Heart right ventricle (tissue), 16 donors: Measurements from ENCODE around the gene CACNA1C. TPM values are rescaled to one million over a fixed set of nuclear protein-coding genes. Genes with fewer than 3 reads are reported as not detected.
"Not testable (repeated sequence)": the region's sequence is repeated elsewhere in the genome, so short reads cannot be mapped to it uniquely, and the experiment has no call there.

ENCODE experiments used
- ATAC-seq, 8 donors: fragments of 200-7000 bp; cut with Tn5 transposase; one replicate each; pipeline ENCODE4 v1.9.1; 2020; ENCODE audit warnings: mild to moderate bottlenecking in 8 of 8, moderate library complexity in 8 of 8, moderate number of reproducible peaks in 1 of 8
- DNase-seq, 2 donors: peaks; one replicate each; pipeline ENCODE4 v3.0.0-alpha.2; 2020
- H3K27ac ChIP-seq, 10 donors: fragments of 200-600 bp; sonication (generic) in 2 of 10; one replicate each; pipeline versions ENCODE4 v1.5.0 to v1.8.0; 2020 to 2022; ENCODE audit warnings: mild to moderate bottlenecking in 3 of 10
- H3K27me3 ChIP-seq, 7 donors: fragments of 200-600 bp; one replicate each; pipeline ENCODE4 v1.8.0; 2021 to 2022; ENCODE audit warnings: mild to moderate bottlenecking in 2 of 7
- H3K36me3 ChIP-seq, 9 donors: fragments of 200-600 bp; sonication (generic) in 1 of 9; one replicate each; pipeline versions ENCODE4 v1.5.0 to v1.8.0; 2020 to 2022; ENCODE audit warnings: mild to moderate bottlenecking in 2 of 9
- H3K4me1 ChIP-seq, 9 donors: fragments of 200-600 bp; sonication (generic) in 1 of 9; one replicate each; pipeline versions ENCODE4 v1.5.0 to v1.8.0; 2020 to 2022; ENCODE audit warnings: mild to moderate bottlenecking in 4 of 9
- H3K4me3 ChIP-seq, 10 donors: fragments of 200-600 bp; sonication (generic) in 2 of 10; one replicate each; pipeline versions ENCODE4 v1.5.0 to v1.8.0; 2020 to 2022; ENCODE audit warnings: mild to moderate bottlenecking in 7 of 10, moderate library complexity in 2 of 10
- H3K9me3 ChIP-seq, 11 donors: fragments of 200-600 bp in 10 of 11; sonication (generic) in 2 of 11; one replicate each; pipeline versions ENCODE4 v1.5.0 to v1.8.0; 2013 to 2022; ENCODE audit warnings: mild to moderate bottlenecking in 2 of 11, control low read depth in 1 of 11, moderate library complexity in 1 of 11
- CTCF ChIP-seq, 9 donors: fragments of 200-600 bp; sonication (generic) in 2 of 9; IDR thresholded peaks; one replicate each; pipeline versions ENCODE4 v1.5.0 to v1.8.0; 2021 to 2022; ENCODE audit warnings: antibody characterized with exemption in 9 of 9, mild to moderate bottlenecking in 5 of 9, moderate library complexity in 1 of 9
- WGBS, 2 donors: extraction: QIAGEN DNeasy Blood & Tissue Kit; methylation state at CpG; one replicate each; pipeline ENCODE4 v1.1.7; 2013; ENCODE audit warnings: inconsistent platforms in 1 of 2; 5-methylcytosine and 5-hydroxymethylcytosine counted together
- intact Hi-C, 10 donors: fragments of 100-400 bp; cut with DNase I; formaldehyde crosslinking; loops; one replicate each; pipeline versions ENCODE4 v1.11.1 to v1.14.2; 2022
- polyA plus RNA-seq, 2 donors: library from polyadenylated mRNA; stranded (reverse); fragments of 200-250 nt; gene quantifications; one replicate each; pipeline ENCODE4 v1.2.3, GENCODE V29; 2013
- total RNA-seq, 10 donors: library from RNA; stranded (reverse); fragmentation: NEBNext Ultra II Directional in 3 of 10; extraction: Animal tissue kit (Norgen Biotek cat#: 25700) in 3 of 10; gene quantifications; one replicate each; pipeline versions ENCODE4 v1.2.1 to v1.2.4, GENCODE V29; 2021 to 2023
- donor health status: Arrhythmogenic right ventricular cardiomyopathy.
- donor health status: ischemic (EF 13 %, LVEDD 7.1; RV severe dilation, severe dysfunction).
- donor health status: healthy with polysubstance abuse.
- donor health status: DM: no; HTN: yes; CAD: no.
- donor health status: DM: no; HTN: no; CAD: no.
- donor health status: ischemic (EF 25% LVEDD 6.9; RV normal size, moderate dysfunction).
- donor health status: ischemic (EF 25% LVEDD 5.7; RV mildly dilated, moderate dysfunction).
- donor health status: healthy.
- donor health status: DM: yes; HTN: yes; CAD: no.
- donor health status: Ischemic cardiomyopathy.
- donor health status: ischemic (EF 35%, LVEDD 5.7; RV mildly dilated, moderate dysfunction).
- donor health status: nonischemic (EF 11% LVEDD 7.7; RV severe dilation, severe dysfunction).
- donor health status: DM: yes; HTN: yes; CAD: no.
- donor health status: PGD.
- donor health status: ischemic (EF 29% LVEDD 5.4; RV normal size, mild dysfunction).
- donor health status: nonischemic (EF 23%, LVEDD 6.1; RV moderate dilation, normal function).

CACNA1C gene
- total and polyA plus RNA-seq, 12 donors, result 19.1 to 222 (median 183) TPM

GRCh38 chr12:2098852-2099251 lies 46.1 kb downstream of the CACNA1C start:
- intact Hi-C loops, result no loop called here
- Histone ChIP-seq H3K36me3 (no peaks in the 10 kb centered on the region), H3K9me3 (peaks cover 0 to 5% (median 0%) of the 10 kb centered on the region in 11 donors), H3K4me1 (peaks cover 5 to 78% (median 50%) of the 10 kb centered on the region in 9 donors), H3K27me3 (no peaks in the 10 kb centered on the region), H3K27ac (peak overlapping the region in 3 of 10 donors; percentile 31 to 41 (median 33)), H3K4me3 (no peak overlapping the region)
- ATAC-seq (peak in 5 of 8 donors; percentile 21 to 49 (median 40)), DNase-seq (no peak)
- TF ChIP-seq CTCF (IDR thresholded peaks at IDR 0.05), result no peak
- 60 to 64% methylated on average over 11 of the region's 11 CpGs for WGBS, 2 donors

GRCh38 chr12:2099595-2099994 lies 46.8 kb downstream of the CACNA1C start:
- ATAC-seq, result peak in 2 of 8 donors; percentile 15 to 18
- WGBS, 2 donors, result 79% methylated on average over 4 of the region's 4 CpGs
- H3K36me3 ChIP-seq, result no peaks in the 10 kb centered on the region
- H3K4me1 ChIP-seq, result peaks cover 0 to 76% (median 44%) of the 10 kb centered on the region in 9 donors
- peaks cover 0 to 5% (median 0%) of the 10 kb centered on the region in 11 donors for H3K9me3 ChIP-seq
- intact Hi-C loops, result no loop called here
- no peak for DNase-seq
- TF ChIP-seq CTCF (IDR thresholded peaks at IDR 0.05), result no peak
- H3K27ac ChIP-seq, result peak overlapping the region in 4 of 10 donors; percentile 17 to 41 (median 32)
- H3K27me3 ChIP-seq, result no peaks in the 10 kb centered on the region
- no peak overlapping the region for H3K4me3 ChIP-seq

- H3K4me3 ChIP-seq, result no peak overlapping the region
- TF ChIP-seq CTCF (IDR thresholded peaks at IDR 0.05), result no peak
- H3K9me3 ChIP-seq, result peaks cover 0 to 5% (median 0%) of the 10 kb centered on the region in 11 donors
- ATAC-seq, result peak in 6 of 8 donors; percentile 20 to 48 (median 32)
- DNase-seq, result no peak
- intact Hi-C loops, result no loop called here
- H3K4me1 ChIP-seq, result peaks cover 0 to 67% (median 32%) of the 10 kb centered on the region in 9 donors
- H3K27me3 ChIP-seq, result no peaks in the 10 kb centered on the region
- peak overlapping the region in 4 of 10 donors; percentile 6 to 29 (median 16) for H3K27ac ChIP-seq
- WGBS, 2 donors, result 81 to 82% methylated on average over 16 of the region's 16 CpGs
- H3K36me3 ChIP-seq, result no peaks in the 10 kb centered on the region
Observed at GRCh38 chr12:2101359-2101758, 48.6 kb downstream of the CACNA1C start.

GRCh38 chr12:2101771-2102170 lies 49.0 kb downstream of the CACNA1C start:
- no peak for TF ChIP-seq CTCF (IDR thresholded peaks at IDR 0.05)
- 48 to 50% methylated on average over 3 of the region's 3 CpGs for WGBS, 2 donors
- H3K36me3 ChIP-seq, result no peaks in the 10 kb centered on the region
- no peak overlapping the region for H3K4me3 ChIP-seq
- H3K4me1 ChIP-seq, result peaks cover 0 to 67% (median 32%) of the 10 kb centered on the region in 9 donors
- ATAC-seq (peak in 3 of 8 donors; percentile 17 to 33 (median 29)), DNase-seq (no peak)
- H3K9me3 ChIP-seq, result peaks cover 0 to 5% (median 0%) of the 10 kb centered on the region in 11 donors
- intact Hi-C loops, result no loop called here
- peak overlapping the region in 3 of 10 donors; percentile 6 to 16 (median 15) for H3K27ac ChIP-seq
- no peaks in the 10 kb centered on the region for H3K27me3 ChIP-seq

GRCh38 chr12:2102736-2103135 lies 49.9 kb downstream of the CACNA1C start:
- H3K27me3 ChIP-seq, ATAC-seq, H3K9me3 ChIP-seq, H3K4me3 ChIP-seq, H3K27ac ChIP-seq, intact Hi-C loops, DNase-seq, H3K36me3 ChIP-seq: not testable (repeated sequence)
- H3K4me1 ChIP-seq, result peaks cover 0 to 68% (median 28%) of the 10 kb centered on the region in 9 donors
- 95 to 99% methylated on average over 5 of the region's 5 CpGs for WGBS, 2 donors

- H3K27me3 ChIP-seq, H3K36me3 ChIP-seq, H3K9me3 ChIP-seq, DNase-seq, ATAC-seq, H3K4me3 ChIP-seq, intact Hi-C loops: not testable (repeated sequence)
- Histone ChIP-seq H3K4me1 (peaks cover 3 to 68% (median 23%) of the 10 kb centered on the region in 9 donors), H3K27ac (peak overlapping the region in 1 of 10 donors; percentile 21)
- WGBS, 2 donors, result 94 to 96% methylated on average over 17 of the region's 17 CpGs
Observed at GRCh38 chr12:2105387-2105786, 52.6 kb downstream of the CACNA1C start.
